ENCODE measurements around the gene BCAS3.
"Not testable (repeated sequence)": the region's sequence is repeated elsewhere in the genome, so short reads cannot be mapped to it uniquely, and the experiment has no call there.

BCAS3 gene

GRCh38 chr17:61423967-61424649 lies 746.5 kb downstream of the BCAS3 start:
- H3K27me3 ChIP-seq, result peaks cover 0 to 36% of the 10 kb centered on the region in 2 donors
- intact Hi-C loops (cut with DNase I; ENCODE audit: low total_unique reads), result no loop called here
- no peaks in the 10 kb centered on the region for H3K9me3 ChIP-seq
- no peak overlapping the region for H3K27ac ChIP-seq
- H3K36me3 ChIP-seq, result no peaks in the 10 kb centered on the region
- TF ChIP-seq, protein P1, sequence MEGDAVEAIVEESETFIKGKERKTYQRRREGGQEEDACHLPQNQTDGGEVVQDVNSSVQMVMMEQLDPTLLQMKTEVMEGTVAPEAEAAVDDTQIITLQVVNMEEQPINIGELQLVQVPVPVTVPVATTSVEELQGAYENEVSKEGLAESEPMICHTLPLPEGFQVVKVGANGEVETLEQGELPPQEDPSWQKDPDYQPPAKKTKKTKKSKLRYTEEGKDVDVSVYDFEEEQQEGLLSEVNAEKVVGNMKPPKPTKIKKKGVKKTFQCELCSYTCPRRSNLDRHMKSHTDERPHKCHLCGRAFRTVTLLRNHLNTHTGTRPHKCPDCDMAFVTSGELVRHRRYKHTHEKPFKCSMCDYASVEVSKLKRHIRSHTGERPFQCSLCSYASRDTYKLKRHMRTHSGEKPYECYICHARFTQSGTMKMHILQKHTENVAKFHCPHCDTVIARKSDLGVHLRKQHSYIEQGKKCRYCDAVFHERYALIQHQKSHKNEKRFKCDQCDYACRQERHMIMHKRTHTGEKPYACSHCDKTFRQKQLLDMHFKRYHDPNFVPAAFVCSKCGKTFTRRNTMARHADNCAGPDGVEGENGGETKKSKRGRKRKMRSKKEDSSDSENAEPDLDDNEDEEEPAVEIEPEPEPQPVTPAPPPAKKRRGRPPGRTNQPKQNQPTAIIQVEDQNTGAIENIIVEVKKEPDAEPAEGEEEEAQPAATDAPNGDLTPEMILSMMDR (IDR thresholded peaks at IDR 0.05), result no peak
- H3K4me3 ChIP-seq, result no peak overlapping the region
- no peak for DNase-seq
- H3K4me1 ChIP-seq, result no peaks in the 10 kb centered on the region

GRCh38 chr17:61425682-61426481 lies 748.2 kb downstream of the BCAS3 start:
- H3K4me3 ChIP-seq, result no peak overlapping the region
- H3K9me3 ChIP-seq, result no peaks in the 10 kb centered on the region
- peaks cover 0 to 35% of the 10 kb centered on the region in 2 donors for H3K27me3 ChIP-seq
- TF ChIP-seq, protein P1 (IDR thresholded peaks at IDR 0.05), result no peak
- no peaks in the 10 kb centered on the region for H3K36me3 ChIP-seq
- H3K4me1 ChIP-seq, result no peaks in the 10 kb centered on the region
- intact Hi-C loops (cut with DNase I; ENCODE audit: low total_unique reads), result no loop called here
- H3K27ac ChIP-seq, result no peak overlapping the region
- no peak for DNase-seq

DNA sequence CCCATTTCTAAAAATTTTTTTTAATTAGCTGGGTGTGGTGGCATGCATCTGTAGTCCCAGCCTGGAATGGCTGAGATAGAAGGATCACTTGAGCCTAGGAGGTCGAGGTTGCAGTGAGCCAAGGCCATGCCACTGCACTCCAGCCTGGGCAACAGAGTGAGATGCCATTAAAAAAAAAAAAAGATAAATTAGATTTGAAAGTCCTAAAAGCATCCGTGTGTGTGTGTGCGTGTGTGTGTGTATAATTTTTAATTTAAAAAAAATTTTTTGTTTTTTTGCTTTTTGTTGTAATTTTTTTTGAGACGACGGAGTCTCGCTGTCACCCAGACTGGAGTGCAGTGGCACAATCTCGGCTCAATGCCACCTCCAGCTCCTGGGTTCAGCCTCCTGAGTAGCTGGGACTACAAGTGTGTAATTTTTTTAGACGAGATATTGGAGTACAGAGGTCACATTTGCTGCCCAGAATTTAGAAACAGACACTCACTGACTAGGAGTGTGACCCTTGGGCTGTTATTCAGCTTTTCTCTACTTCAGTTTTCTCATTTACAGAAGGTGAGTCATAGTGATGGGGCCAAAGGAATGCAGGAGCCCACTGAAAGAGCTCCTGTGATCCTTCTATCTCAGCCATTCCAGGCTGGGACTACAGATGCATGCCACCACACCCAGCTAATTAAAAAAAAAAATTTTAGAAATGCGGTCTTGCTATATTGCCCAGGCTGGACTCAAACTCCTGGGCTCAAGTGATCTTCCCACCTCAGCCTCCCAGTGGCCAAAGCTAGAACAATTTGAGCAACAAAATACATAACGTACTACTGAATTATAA lies 749.0 kb downstream of the BCAS3 start:
- H3K27ac ChIP-seq, result no peak overlapping the region
- H3K27me3 ChIP-seq, result peaks cover 0 to 26% of the 10 kb centered on the region in 2 donors
- no peaks in the 10 kb centered on the region for H3K36me3 ChIP-seq
- TF ChIP-seq, protein P1 (IDR thresholded peaks at IDR 0.05), result no peak
- intact Hi-C loops (cut with DNase I; ENCODE audit: low total_unique reads), result no loop called here
- no peak for DNase-seq
- H3K4me3 ChIP-seq, result no peak overlapping the region
- no peaks in the 10 kb centered on the region for H3K9me3 ChIP-seq
- H3K4me1 ChIP-seq, result no peaks in the 10 kb centered on the region

DNA sequence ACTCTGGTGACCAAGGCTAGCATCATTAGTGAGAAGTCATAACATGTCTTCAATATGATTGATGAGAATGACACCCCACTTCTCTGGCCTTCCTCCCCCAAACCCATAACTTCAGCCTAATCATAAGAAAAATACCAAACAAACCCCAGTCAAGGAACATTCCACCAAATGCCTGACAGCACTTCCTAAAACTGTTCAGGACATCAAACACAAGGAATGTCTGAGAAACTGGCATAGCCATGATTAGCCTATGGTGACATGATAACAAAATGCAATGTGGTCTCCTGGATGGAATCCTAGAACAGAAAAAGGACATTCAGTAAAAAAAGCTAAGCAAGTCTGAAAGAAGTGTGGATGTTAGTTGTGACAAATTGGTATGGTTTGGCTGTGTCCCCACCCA lies 749.9 kb downstream of the BCAS3 start:
- intact Hi-C loops (cut with DNase I; ENCODE audit: low total_unique reads), result no loop called here
- TF ChIP-seq, protein P1 (IDR thresholded peaks at IDR 0.05), result no peak
- Histone ChIP-seq H3K27me3 (peaks cover 0 to 22% of the 10 kb centered on the region in 2 donors), H3K4me3 (no peak overlapping the region), H3K4me1 (no peaks in the 10 kb centered on the region), H3K36me3 (no peaks in the 10 kb centered on the region), H3K9me3 (no peaks in the 10 kb centered on the region), H3K27ac (no peak overlapping the region)
- DNase-seq, result no peak

GRCh38 chr17:61429274-61429673 lies 751.6 kb downstream of the BCAS3 start:
- TF ChIP-seq, protein P1 (IDR thresholded peaks at IDR 0.05), result no peak
- intact Hi-C loops (cut with DNase I; ENCODE audit: low total_unique reads), result no loop called here
- Histone ChIP-seq H3K36me3 (no peaks in the 10 kb centered on the region), H3K27me3 (peaks cover 0 to 11% of the 10 kb centered on the region in 2 donors), H3K9me3 (no peaks in the 10 kb centered on the region), H3K4me3 (no peak overlapping the region), H3K4me1 (no peaks in the 10 kb centered on the region), H3K27ac (no peak overlapping the region)
- DNase-seq, result no peak

GRCh38 chr17:61429831-61430230 lies 752.2 kb downstream of the BCAS3 start:
- intact Hi-C loops (cut with DNase I; ENCODE audit: low total_unique reads); H3K27me3 ChIP-seq; H3K27ac ChIP-seq; H3K9me3 ChIP-seq; H3K4me1 ChIP-seq; DNase-seq; H3K4me3 ChIP-seq; H3K36me3 ChIP-seq: not testable (repeated sequence)

All from tibial artery (tissue), 4 donors.